AG10803 (cell line): ENCODE results near the gene C9orf72.

Experiments
- DNase-seq: peaks from one replicate; pipeline ENCODE4 v3.0.0; 2010; ENCODE audit warnings: low read depth
- H3K4me3 ChIP-seq: 2 replicates; pipeline ENCODE4 v1.5.1; 2011; ENCODE audit warnings: mild to moderate bottlenecking, low read length, control low read depth
- CTCF ChIP-seq: conservative IDR thresholded peaks from 2 replicates; pipeline ENCODE4 v1.5.1; 2011; ENCODE audit warnings: mild to moderate bottlenecking, low read length, control low read depth, inconsistent platforms

C9orf72 gene

DNA sequence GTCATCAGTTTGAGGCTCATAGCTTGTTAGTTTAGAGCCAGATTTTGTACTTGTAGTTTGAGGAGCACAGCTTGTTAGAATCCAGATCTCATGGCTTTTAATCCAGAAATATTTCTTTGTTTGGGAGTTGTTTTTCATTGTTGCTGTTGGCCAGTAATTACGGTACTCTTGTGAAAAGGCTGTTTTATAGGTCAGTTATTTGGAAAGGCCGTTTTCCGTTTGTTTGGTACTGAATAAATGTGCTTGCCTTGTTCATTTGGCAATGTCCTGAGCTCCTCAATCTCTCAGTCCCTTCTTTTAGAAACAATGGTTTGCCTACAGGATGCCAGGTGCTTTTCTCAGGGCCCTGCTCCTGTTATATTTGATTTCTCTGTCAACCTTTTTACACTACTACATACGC is 39.1 kb downstream of the C9orf72 start:
- H3K4me3 ChIP-seq = no peak overlapping the region
- no peak for DNase-seq
- no peak for TF ChIP-seq CTCF

DNA sequence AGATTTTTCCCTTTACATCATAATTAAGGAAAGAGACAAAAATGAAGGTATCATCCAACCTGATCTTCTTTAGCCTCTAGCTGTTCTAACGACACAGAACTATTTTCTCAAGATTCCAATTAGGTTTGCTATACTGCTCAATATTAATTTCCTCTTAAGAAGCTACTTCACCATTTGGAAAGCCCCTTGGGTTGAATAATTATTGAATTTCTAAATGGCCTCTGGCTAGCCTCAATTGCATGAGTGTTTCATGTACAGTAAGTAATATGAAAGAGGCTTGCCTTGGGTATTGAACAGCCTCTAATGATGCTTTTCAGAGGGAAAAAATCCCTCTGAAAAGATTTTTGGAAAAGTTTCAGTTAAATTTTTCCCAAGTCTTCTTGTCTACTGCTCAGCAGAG is 40.0 kb downstream of the C9orf72 start:
- no peak for TF ChIP-seq CTCF
- no peak overlapping the region for H3K4me3 ChIP-seq
- DNase-seq = no peak

GRCh38 chr9:27532046-27532445 is 41.2 kb downstream of the C9orf72 start:
- DNase-seq = no peak
- no peak for TF ChIP-seq CTCF
- no peak overlapping the region for H3K4me3 ChIP-seq

GRCh38 chr9:27530915-27531755 is 42.1 kb downstream of the C9orf72 start:
- TF ChIP-seq CTCF = no peak
- no peak overlapping the region for H3K4me3 ChIP-seq
- DNase-seq = no peak

DNA sequence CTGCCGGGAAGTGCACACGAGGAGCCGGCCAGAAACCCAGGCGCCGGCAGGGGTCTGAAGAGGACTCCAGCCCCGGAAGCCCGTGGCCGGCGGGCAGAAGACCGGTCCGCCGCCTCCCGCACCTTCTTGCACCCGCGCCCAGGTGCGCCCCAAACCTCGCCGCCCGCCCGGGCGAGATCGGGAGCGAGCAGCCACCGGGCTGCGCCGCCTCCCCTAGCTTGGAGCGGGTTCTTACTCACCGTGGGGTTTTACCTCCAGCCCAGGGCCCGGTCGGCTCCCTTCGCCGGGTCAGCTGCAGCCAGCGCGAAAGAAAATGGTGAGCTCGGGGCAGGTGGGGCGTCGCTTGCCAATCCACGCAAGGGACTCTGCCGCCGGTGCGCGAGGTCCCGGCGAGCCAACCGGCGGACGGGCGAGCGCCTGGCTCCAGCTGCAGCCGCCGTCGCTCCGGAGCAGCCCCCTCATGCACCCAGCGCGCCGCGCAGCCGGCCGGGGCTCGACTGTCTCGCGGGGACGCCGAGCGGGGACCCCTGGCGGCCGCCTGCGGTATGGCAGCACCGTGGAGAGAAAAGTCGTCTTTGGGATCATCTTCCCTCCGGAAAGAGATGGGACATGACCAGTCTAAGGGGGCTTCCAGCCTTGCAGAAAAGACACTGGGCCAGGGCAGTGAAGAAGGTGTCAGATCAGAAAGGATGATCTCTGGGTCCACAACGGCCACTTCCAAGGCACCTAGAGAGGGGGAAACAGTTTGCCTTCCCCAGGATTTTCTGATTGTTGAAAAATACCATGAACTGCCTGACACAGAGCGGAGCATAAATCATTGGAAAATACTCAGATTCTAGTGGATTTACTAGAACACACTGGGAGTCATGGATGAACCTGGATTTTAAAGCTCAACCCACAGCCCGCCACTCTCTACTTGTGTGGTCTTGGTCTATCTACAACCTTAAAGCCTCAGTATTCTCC is 43.7 kb downstream of the C9orf72 start, which contains the start of gene MOB3B:
TSS of gene MOB3B (minus strand) at position 499 of the 963 bp plus-strand sequence. CDS start 74,264 bp downstream, outside the sequence.
- H3K4me3 ChIP-seq = peak within 1 kb of the TSS; percentile 66
- peak; percentile 67 for TF ChIP-seq CTCF
- peak; percentile 60 for DNase-seq

DNA sequence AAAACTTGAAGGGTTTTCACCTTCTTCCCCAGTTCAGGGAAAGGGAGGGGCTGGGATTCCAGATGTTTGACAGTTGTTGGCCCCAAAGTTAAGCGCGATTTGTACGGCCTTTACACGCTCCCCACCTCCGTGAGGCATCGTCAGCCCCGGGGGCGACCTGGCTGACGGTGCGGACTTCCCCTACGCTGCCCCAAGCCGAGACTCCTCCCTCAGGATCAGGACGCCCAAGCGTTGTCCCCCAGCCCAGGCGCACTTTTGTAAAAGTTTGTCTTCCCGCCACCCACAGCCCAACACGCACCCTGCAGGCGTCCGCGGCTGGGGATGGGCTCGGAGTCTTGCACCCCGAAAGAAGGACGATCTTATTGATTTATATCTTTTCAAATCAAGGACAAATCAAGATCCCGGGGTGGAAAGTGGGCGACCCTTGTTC is 44.4 kb downstream of the C9orf72 start:
- TF ChIP-seq CTCF = no peak
- no peak for DNase-seq
- H3K4me3 ChIP-seq = peak overlapping the region; percentile 66
